Gastrocnemius medialis (tissue), 4 donors: Measurements from ENCODE around the gene PBX3.

ENCODE experiments used
- POLR2A ChIP-seq, 2 donors: fragments of 450-650 bp; IDR thresholded peaks; one replicate each; pipeline ENCODE4 v1.6.1; 2017; ENCODE audit warnings: antibody characterized with exemption in 2 of 2, mild to moderate bottlenecking in 2 of 2, moderate library complexity in 2 of 2
- TF ChIP-seq, protein P1 (sequence below), 5 experiments: fragments of 450-650 bp in 3 of 5; fragments of 200-600 bp in 2 of 5; sonication (generic) in 2 of 5; IDR thresholded peaks in 4 of 5; conservative IDR thresholded peaks in 1 of 5; 1 replicate in 4 of 5; 2 replicates in 1 of 5; pipeline ENCODE4 v1.5.1; 2016 to 2019; ENCODE audit warnings: antibody characterized with exemption in 5 of 5, mild to moderate bottlenecking in 3 of 5, moderate library complexity in 3 of 5

DNA sequence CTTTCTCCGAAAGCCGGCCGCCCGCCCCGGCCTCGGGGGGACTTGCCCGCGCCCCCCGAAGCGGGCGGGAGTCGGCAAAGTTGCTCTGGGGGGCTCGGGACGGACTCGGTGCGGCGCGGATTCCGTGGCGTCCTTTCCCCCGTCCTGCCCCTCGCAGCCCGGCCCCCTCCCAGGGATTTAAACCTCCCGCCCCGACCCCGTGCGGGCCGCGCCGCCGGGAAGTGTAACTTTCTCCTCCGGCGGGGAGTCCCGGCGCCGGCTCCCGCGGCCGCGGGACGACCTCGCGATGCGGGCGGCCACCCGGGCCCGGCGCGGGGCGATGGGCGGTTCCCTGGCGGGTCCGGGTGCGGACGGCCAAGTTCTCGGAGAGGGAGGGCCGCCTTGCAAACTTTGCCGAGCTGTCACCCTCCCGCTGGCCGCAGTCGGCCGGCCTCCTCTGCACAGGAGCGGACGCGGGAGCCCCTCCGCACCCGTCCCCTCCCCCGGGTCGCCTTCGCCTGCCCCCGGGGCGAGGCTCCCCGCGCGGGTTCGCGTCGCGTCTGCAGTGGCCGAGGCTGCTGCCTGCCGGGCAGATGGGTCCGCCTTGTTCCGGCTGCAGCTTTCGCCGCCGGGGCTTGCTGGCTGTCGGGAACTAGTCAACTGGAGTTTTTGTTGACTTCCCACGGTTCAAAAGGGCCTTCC is 732 bp downstream of the PBX3 start:
- TF ChIP-seq, protein P1, sequence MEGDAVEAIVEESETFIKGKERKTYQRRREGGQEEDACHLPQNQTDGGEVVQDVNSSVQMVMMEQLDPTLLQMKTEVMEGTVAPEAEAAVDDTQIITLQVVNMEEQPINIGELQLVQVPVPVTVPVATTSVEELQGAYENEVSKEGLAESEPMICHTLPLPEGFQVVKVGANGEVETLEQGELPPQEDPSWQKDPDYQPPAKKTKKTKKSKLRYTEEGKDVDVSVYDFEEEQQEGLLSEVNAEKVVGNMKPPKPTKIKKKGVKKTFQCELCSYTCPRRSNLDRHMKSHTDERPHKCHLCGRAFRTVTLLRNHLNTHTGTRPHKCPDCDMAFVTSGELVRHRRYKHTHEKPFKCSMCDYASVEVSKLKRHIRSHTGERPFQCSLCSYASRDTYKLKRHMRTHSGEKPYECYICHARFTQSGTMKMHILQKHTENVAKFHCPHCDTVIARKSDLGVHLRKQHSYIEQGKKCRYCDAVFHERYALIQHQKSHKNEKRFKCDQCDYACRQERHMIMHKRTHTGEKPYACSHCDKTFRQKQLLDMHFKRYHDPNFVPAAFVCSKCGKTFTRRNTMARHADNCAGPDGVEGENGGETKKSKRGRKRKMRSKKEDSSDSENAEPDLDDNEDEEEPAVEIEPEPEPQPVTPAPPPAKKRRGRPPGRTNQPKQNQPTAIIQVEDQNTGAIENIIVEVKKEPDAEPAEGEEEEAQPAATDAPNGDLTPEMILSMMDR (IDR thresholded peaks at IDR 0.05 in 4 of 5, conservative IDR thresholded peaks at IDR 0.05 in 1 of 5): no peak
- no peak for TF ChIP-seq POLR2A (IDR thresholded peaks at IDR 0.05)
